CD4-positive, alpha-beta T cell treated with Interleukin-17A for 4 hours (primary cell): ENCODE data around the gene ALK.

Experiments
- DNase-seq: peaks from one replicate; pipeline ENCODE4 v3.0.0-alpha.2; 2020; ENCODE audit warnings: mixed read lengths

ALK gene

DNA sequence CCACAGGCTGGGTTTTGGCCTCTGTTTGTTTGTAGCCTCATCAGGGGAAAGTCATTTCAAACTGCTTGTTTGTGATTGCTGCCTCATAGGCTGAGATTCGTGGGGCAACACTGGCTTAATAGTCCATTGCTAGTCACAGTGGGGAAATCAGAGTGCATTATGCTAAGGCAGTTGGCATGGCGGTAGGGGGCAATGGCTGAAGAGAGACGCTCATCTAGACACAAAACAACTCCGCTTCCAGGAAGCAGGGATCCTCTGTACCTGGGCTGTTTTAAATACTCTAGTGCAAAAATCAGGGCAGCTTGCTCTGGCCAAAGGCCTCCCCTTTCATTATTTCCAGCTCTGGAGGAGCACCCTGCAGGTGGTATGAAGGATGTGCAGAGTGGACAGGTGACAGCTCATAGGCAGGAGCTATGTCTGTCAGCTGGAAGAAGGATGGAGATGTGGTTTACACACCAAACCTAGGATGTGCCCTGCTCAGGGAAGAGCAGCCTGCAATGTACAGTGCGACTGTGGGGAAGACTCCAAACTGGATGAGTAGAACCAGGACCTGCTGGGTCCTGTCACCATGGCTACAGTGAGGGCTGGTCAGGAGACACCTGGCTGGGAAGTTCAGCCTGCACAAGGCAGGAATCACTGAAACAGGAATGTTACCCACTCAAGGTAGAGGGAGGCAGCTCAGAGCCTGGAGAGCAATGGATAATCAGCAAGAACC is 571.9 kb downstream of the ALK start:
- DNase-seq: no peak

DNA sequence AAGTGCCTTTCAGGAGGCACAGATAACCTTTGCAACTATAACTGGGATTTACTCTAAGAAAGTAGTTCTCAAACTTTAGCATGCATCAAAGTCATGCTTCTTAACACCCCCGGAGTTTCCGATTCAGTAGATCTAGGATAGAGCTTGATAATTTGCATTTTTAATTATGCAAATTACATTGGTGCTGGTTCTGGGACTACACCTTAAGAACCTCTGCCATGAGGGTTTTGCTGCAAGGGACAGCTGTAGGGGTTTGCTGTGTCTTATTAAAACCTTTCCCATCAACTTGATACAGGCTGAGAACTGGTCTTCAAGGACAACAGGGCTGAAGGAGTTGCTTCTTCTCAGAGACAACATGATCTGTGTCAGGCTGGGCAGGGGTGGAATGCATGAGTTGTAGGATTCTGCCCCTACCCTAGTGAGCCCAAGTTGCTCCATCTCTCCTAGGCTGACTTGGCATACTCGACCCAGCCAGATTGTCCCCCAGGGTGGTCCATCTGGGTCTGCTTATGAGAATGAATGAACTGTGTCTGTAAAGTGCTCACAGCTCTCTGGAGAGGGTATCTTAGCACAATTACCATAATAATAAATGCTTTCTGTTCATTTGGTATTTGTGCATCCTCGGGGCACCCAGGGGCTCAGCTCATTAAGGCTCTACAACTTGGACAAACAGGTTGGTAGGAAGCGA is 573.5 kb downstream of the ALK start:
- no peak for DNase-seq

DNA sequence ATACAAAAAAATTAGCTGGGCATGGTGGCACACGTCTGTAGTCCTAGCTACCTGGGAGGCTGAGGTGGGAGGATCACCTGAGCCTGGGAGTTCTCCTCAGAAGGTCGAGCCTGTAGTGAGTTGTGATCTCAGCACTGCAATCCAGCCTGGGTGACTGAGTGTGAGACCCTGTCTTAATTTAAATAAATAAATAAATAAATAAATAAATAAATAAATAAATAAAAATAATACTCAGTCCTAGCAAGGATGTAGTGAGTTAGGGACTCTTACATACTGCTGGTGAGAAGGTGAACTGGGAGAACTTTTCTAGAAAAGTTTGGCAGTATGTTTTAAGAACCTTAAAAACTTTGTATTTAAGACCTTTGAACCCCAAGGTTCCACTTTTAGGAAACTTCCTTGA is 576.1 kb downstream of the ALK start:
- DNase-seq: no peak

DNA sequence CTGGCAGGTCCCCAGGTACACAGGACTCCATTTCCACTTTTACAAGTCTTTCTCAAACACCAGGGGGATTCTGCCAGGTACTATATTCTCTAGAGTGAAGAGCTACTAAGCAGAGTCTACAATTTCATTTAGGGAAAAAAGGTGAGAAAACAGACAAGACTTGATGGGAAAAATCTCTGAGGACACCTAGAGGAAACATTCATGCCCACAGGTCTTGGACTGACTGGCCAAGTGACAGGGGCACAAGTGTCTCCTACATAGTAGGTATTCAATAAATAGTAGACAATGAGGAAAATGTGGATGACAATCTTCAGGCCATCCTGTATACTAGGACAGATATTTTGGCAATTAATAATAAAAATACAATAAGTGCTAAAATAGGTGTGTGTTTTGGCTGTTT is 577.6 kb downstream of the ALK start:
- DNase-seq: no peak

DNA sequence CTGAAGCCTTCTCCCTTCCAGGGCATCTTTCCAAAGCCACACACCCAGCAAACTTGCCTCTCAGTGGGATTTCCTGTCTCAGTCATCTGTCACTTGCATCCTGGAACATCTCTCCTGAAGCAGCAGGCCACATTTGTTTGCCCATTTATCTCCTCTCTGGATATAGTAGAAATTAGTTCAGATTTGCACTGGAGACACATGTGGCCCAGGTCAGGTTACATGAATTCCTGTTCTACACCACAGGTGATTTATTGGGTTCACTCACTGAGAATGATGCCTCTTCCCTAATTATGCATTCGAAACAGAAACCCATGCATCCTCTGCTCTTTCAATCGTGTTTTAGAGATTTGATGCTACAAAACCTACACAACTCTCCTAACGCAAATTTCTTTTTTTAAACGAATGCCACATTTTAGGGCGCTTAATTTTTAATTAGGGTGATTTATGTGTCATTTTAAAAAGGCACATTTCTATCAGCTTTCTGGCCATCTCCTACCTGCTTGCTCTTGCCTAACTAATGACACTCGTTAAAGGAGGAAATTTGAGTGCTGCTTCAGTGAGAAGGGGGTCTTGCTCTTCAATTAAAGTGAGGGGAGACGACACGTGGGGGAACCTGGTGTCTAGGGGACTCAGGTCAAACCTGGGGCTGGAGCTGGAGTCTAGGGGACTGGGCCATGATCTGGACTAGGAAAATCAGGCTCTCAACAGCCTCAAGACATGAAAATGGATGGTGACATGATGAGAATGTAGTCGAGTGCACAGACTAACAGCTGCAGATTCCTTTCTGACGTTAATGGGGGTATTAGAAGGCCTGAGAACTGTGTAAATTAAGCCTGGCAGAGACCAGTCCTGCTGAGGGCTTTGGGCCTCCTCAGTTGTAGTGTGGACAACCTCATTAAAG is 584.8 kb downstream of the ALK start:
- DNase-seq: no peak

DNA sequence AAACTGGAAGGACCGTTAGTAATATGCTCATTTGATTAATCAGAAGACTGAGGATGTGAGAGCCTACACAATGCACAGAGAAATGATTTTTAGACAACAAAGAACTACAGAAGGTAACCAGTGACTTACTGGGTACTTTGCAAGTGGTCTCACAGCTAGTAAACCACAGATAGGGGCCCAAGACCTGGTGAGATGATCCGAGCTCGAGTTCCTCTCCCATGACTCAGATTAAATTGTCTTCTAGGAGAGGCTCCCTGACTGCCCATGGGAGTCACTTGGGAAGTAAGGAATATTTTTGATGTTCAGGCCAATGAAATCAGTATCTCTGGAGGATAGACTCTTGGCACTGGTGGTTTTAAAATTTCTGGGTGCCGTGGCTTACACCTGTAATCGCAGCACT is 586.0 kb downstream of the ALK start:
- DNase-seq: no peak

DNA sequence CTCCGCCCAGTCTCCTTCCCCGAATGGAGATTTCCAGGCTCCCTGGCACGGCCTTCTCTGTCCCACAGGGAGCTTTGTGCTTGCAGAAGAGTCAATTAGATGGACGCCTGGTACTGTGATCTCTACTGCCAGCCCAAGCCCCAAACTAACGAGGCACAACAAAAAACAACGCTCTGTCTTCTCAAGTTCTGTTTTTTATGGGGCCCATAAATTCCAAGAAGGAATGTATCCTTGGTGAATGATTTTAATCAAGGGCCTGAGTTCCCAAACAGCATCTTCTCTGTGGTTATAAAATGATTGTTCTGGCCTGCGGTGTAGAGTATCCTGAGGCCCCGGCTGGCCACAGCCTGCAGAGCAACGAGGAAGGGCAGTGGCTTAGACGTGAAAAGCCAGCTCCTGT is 586.7 kb downstream of the ALK start:
- DNase-seq: no peak

DNA sequence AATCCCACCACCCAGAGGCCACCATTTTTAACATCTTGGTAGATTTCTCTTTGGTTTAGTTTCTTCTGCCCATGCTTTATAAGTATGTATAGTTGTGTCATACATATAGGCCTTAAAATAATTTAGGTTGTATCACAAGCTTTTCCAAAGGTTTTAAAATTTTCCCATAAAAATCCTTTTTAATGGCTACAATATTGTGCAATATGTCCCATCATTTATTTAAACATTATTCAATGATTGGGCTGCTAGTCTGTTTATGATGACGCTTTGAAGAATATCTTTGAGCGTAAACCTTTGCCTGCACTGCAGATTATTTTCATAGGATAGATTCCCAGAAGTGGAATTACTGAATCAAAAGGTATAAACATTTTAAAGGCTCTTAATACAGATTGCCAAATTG is 588.8 kb downstream of the ALK start:
- DNase-seq: no peak

DNA sequence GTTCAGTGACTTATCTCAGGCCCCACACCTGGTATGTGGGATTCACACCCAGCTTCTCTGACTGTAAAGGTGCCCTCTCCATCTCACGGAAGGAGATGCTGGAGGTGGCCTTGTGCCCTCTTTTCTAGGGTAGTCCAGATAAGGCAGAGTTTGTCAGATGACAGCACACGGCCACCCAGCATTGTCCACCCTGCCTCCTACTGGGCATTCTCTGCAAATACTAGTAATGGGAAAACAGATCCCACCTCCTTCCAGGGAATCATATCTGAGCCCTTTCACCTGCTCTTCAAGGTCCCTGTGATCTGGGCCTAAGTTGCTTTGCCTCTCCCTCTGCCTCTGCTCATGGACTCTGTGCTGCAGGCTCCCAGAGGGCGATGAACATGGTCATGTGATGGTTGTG is 591.5 kb downstream of the ALK start:
- no peak for DNase-seq

DNA sequence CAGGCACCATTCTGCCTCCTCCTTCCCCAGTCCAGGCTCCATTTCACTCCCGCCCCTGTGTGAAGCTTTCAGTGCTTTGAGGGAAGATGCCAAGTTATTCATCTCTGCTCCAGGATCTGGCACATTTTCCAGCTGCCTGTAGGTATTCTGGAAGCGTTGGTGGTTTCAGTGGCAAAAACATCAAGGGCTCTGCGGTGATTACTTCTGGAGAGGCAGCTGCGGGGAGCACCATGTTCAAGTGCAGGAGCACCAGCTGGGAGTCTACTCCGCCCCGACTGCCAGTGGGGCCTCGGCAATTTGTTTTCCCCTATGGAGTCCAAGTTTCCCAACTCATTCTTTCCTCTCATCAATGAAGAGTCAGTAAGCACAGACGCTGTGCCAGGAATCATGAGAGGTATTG is 594.5 kb downstream of the ALK start:
- DNase-seq: no peak

DNA sequence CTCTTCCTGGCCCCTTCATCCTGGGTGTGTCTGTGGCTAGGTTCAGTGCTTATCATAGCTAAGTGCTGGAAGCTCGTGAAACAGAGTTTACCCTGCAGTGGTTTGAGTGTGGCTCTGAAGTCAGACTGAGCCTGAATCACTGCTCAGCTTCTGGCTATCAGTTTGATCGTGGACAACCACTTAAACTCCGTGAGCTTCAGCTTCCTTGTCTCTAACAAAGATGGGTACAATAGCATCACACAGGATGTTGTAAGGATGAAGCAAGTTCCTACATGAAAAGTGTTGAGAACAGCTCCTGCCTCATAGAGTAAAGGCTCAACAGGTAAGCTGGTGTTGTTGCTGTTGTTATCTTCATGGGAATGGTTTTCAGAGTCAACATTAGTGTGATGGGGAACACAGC is 595.8 kb downstream of the ALK start:
- DNase-seq: no peak

DNA sequence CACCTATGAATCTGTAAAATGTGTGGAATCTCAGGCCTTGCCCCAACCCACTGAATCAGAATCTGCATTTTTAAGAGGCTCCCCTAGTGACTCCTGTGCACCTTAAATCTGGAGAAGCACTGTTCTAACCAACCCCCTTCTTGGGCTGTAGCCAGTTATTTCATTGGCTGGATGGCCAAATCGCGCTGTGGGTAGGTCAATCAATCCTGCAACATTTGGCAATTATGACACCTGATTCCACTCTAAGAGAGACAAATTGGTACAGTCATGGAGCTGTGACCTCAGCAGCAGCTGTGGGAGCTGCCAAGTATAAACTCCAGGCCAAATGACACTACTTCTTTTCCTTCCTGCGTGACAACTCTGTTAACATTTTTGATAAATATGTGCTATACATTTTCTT is 597.4 kb downstream of the ALK start:
- no peak for DNase-seq

DNA sequence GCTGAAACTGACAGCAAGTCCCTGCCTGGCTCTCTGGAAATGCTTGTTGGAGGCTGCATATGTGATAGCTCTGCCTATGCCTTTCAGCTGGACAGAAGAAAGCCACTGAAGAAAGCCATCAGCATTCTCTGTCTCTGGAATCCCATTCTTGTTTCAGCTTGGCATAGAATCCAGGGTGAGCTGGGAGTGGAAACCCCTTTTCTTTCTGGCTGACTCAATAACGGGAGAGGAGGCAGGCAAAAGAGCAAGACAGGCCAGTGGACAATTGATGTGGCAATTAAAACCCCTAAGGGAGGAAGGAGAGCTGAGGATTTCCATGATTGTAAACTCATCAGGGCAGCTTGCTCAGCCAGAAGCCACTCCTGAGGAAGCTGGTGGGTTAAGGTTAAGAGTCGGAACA is 598.1 kb downstream of the ALK start:
- no peak for DNase-seq

DNA sequence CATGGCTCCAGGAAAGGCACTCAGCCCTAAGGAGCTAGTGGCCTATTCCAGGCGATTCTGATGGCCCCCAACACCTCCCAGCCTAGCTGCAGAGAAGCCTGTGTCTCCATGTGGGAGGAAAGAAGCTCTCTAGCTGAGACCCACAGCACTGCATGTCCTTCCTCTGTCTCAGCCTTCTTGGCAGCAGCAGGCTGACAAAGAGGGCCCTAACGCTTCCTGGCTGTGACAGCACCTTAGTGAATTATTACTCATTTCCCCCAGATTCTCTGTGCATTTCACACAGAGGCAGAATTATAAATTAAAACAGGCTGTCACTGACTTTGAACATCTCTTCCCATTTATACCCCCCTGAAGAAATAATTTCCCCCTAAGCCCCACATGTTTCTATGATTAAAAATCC is 599.4 kb downstream of the ALK start:
- no peak for DNase-seq

DNA sequence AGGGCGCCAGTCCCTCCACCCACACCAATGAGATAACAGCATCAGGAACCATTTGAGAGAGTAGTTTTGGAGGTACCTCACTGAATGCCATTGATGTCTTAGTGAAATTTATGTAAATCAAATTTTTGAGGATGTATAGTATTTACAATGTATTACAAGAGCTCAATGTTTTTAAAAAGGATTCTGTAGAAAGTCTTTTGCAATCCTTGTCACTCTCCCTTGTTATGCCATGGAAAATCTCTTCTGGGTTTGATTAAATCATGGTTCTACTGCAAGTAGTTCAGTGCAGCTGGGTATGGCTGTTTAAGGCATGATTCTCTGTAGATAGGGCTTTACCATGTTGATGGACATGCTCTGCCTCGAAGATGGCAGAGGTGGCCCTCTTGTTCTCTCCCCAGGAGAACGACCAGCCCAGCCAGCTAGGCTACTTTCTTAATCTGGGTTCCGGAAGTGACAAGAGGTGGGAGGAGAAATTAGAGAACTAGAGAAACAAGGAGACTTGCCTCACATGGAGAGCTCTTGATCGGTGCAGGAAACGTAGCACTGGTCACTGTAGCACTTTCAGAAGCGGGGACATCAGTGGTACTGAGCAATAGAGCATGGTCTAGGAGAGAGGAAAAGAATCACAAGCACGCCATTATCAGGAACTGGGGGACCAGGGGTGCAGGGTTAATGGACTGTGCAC is 603.4 kb downstream of the ALK start:
- no peak for DNase-seq

DNA sequence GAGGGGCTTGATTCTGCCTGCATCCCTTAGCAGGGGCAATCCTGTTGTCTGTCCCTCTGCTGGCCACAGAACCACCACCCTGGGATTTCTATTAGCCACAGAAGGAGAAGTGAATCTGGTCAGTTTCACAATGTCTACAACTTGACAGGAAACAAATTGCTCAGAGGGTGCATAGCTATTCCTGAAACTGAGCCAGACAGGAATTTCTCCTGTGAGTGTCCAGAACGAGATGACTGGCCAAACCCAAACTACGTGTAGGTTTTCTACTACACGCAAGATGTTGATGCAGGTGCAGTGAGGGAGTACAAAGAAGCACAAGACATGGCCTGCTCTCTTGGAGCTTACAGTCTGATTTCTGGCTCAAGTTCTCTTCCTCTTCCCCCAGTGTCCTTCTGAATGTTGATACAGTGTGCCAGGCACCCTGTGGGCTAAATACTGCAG is 604.3 kb downstream of the ALK start:
- DNase-seq: no peak

DNA sequence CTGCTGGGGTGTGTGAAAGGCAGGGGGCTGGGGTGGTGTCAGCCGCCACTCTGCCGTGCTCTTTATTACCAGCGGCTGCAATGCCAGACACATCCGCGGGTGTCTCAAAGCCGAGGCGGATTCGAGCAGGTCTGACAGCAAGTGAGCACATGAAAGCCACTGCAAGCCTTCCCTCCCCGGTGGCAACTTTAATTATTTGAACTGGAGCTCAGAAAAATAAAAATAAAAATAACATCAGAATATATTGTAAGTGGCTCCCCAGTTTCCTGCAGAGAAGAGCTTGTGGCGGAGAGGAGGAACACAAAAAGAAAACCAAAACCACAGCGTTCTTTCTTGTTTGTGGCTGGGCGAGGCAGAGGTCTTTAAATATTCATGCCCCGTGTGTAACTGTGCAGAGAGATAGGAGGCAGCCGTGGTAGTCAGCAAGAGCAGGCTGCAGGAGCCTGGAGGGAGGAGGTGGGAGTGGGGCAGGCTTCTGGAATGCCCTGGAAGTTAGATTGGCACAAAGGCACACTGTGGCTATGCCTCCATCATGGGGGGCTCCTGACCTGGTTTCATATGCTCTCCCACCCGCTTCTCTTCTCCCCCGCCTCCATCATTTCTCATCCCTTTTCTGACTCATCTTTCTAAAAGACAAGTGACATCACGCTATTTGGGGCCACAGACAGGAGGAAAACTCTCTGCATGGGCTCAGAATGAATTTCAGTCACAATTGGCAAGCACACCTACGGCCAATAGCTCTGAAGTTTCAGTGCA is 606.4 kb downstream of the ALK start:
- DNase-seq: peak; percentile 51

DNA sequence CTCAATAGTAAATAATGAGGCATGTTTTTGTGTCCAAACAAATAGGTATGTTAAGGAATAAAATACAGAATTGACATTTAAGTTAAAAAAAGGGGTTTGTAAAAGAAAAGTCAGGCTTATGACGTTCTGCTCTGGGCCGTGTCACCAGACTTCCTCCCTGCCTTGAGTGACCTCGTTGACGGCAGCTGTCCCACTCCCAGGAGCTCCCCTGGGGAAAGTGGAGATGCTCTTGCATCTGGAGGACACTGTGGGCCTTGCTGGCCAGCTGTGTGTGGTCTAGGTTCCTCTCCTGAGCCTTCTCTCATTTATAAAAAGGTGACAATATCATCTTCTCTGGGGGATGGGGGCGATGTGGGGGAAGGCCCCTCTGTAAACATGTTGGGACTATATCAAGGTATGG is 609.9 kb downstream of the ALK start:
- DNase-seq: no peak

DNA sequence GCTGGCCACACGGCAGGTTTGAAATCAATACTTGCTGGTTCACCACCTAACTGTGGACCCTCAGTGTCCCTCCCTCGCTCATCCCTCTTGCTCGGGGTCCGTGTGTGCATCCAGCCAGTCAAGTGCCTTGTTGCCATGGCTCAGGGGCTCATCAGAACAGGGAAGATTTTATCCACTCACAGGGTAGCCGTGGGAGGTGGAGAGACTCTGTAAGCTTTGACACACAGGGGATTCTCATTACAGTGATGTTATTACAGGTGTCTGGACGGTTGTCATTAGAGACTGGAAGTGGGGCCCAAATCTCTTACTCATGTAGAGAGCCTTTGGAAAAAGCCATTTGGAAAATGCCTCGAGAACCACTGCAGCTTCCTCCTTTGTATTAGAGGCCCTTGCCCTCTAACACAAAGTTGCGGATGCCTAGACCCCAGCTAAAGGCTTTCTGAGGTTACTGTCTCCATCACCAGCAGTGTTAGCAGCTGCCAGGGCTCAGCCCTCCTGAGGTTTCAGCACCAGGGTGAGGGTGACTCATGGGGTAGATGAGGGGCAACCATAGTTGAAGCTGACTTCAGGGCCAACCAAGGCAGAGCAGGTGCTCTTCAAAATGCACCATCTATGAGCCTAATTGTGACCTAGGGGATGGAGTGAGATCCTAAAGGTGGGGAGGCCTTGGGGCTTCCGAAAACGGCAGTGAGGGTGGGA is 610.6 kb downstream of the ALK start:
- DNase-seq: no peak

DNA sequence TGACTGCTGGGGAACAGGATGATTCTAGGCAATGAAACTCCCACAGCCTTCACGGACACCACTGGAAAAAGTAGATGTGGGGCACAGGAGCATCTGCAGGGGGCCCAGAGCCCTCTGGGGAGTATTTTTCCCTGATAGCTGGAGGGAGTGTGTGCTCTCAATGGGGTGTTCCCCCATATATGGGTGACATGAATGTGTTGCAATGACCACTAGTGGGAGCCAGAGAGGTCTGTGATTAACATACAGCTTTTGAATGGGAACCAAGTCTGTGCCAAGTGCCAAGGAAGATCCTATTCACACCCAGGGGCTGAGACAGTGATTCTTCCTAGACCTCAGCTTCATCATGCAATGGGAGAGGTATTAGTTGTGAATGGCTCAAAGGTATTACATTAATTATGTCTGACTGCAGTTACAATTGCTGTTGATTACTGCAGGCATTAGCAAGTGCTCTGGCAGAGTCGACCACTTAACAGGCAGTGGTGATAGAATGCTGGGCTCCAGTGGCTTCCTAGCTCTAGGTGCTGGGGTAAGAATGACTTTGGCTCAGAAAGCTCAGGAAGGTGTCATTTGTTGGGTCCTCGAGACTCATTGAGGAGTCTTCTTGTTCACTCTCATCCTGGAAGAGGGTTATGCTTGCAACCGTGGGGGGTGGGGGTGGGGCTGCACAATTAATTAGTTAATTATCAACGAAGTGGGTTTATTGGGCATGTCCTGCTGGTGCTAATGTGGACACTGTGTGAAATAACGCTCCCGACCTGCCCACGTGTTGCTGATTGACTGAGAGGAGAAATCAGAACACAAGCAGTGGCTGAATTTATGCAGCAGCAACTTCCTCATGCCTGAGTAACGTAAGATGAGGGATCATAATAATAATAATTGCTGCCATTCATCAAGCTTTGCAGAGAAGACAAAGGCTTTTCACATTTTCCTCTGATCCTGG is 612.0 kb downstream of the ALK start:
- peak; percentile 53 for DNase-seq

DNA sequence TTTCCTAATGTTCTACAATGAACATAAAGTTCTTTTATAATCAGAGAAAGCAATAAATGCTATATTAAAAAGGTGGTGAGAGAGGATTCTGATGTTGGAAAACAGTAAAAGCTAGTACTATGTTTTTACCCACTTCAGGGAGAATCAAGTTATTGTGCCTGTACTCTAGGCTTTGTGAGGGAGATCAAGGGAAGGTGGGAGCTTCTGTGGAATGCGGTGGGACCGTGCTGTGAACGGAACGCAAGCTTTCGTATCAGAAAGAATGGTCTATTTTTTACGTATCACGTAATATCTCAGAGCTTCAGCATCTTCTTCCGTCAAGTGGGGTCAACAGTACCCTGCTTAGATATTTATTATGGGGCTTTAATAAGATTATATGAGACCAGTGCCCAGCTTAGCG is 613.0 kb downstream of the ALK start:
- DNase-seq: no peak
